SHP77 (cell line): ENCODE data around the gene CASZ1.
A peak's percentile ranks its signal among the peaks of the same experiment; 100 is the strongest.

Source experiments
- DNase-seq, 2 experiments: peaks; one replicate each; lab custom pipeline; 2025; lab: John Stamatoyannopoulos, UW

Gene CASZ1

GRCh38 chr1:10672343-10673050 lies 123.9 kb downstream of the CASZ1 start:
- DNase-seq: peak; percentile 27 to 31

- DNase-seq: peak; percentile 53 to 77
Measured at GRCh38 chr1:10671622-10672342, 124.7 kb downstream of the CASZ1 start.

GRCh38 chr1:10671090-10671489 lies 125.4 kb downstream of the CASZ1 start:
- peak; percentile 23 to 57 for DNase-seq

GRCh38 chr1:10670190-10670589 lies 126.3 kb downstream of the CASZ1 start:
- DNase-seq: no peak

- DNase-seq: no peak
Measured at GRCh38 chr1:10669570-10669969, 126.9 kb downstream of the CASZ1 start.

- peak; percentile 60 to 75 for DNase-seq
Measured at GRCh38 chr1:10667861-10668761, 128.3 kb downstream of the CASZ1 start.

GRCh38 chr1:10665930-10666850 lies 130.3 kb downstream of the CASZ1 start:
- DNase-seq: no peak

GRCh38 chr1:10665226-10665625 lies 131.2 kb downstream of the CASZ1 start:
- DNase-seq: no peak

- DNase-seq: peak in 1 of 2 experiments; percentile 24
Measured at GRCh38 chr1:10664251-10664650, 132.2 kb downstream of the CASZ1 start.

- peak; percentile 42 to 69 for DNase-seq
Measured at GRCh38 chr1:10663678-10664035, 132.8 kb downstream of the CASZ1 start.

- DNase-seq: no peak
Measured at GRCh38 chr1:10662824-10663677, 133.4 kb downstream of the CASZ1 start.

GRCh38 chr1:10662090-10662688 lies 134.3 kb downstream of the CASZ1 start:
- no peak for DNase-seq

GRCh38 chr1:10661453-10661852 lies 135.0 kb downstream of the CASZ1 start:
- no peak for DNase-seq

GRCh38 chr1:10659646-10660540 lies 136.6 kb downstream of the CASZ1 start:
- DNase-seq: no peak

GRCh38 chr1:10659218-10659617 lies 137.2 kb downstream of the CASZ1 start:
- DNase-seq: no peak

- DNase-seq: no peak
Measured at GRCh38 chr1:10658396-10659066, 137.9 kb downstream of the CASZ1 start.

GRCh38 chr1:10657088-10657847 lies 139.2 kb downstream of the CASZ1 start:
- DNase-seq: no peak

GRCh38 chr1:10656431-10656830 lies 140.0 kb downstream of the CASZ1 start:
- DNase-seq: no peak
